HepG2 (cell line): ENCODE data around the gene TM7SF3. TPM values are rescaled to one million over a fixed set of nuclear protein-coding genes. Genes with fewer than 3 reads are reported as not detected.

Experiments used
- ATAC-seq: fragments of 200-7000 bp; cut with Tn5 transposase; 3 replicates; pipeline ENCODE4 v1.9.1; 2020; ENCODE audit warnings: mild to moderate bottlenecking, moderate library complexity
- BruUV-seq: library from RNA; stranded (reverse); fragments of 400-500 nt; replicated peaks from 2 replicates; lab custom pipeline; 2021; lab: Mats Ljungman, UMichigan
- CTCF ChIA-PET: fragments of 300-600 bp; formaldehyde crosslinking; extraction: SDS; loops from one replicate; lab custom pipeline; 2021; ENCODE audit warnings: low total read pairs, inconsistent platforms, low intra/inter-chr PET ratio; lab: Yijun Ruan, JAX
- POLR2A ChIA-PET: fragments of 350-600 bp; sonication (Branson Sonifier 250); formaldehyde crosslinking; loops from one replicate; lab custom pipeline; 2020; ENCODE audit warnings: antibody characterized with exemption, inconsistent platforms; lab: Yijun Ruan, JAX
- DNase-seq: peaks from one replicate; pipeline ENCODE4 v3.0.0-alpha.2; 2015; ENCODE audit warnings: low spot score
- FAIRE-seq: peaks from 3 replicates; lab custom pipeline; 2011; peaks lifted over from hg19 to GRCh38; lab: Jason Lieb, UNC
- H2AFZ ChIP-seq: one replicate; pipeline ENCODE4 v1.6.1; 2011; ENCODE audit warnings: low read length, inconsistent platforms
- H3K27ac ChIP-seq: fragments of 300-600 bp; 3 replicates; pipeline ENCODE4 v1.8.0; 2011; ENCODE audit warnings: mixed run types, mild to moderate bottlenecking, mixed read lengths, low read length, inconsistent platforms; ENCODE audit not compliant: insufficient read depth; ENCODE audit errors: extremely low read length
- H3K27me3 ChIP-seq, 2 experiments: fragments of 200-600 bp in 1 of 2; 2 replicates in 1 of 2; 3 replicates in 1 of 2; pipeline versions ENCODE4 v1.6.0 to v1.8.0; 2011; ENCODE audit warnings: low read length in 2 of 2, mild to moderate bottlenecking in 2 of 2, moderate library complexity in 2 of 2, inconsistent platforms in 1 of 2; ENCODE audit not compliant: insufficient read depth in 2 of 2, control insufficient read depth in 1 of 2
- H3K36me3 ChIP-seq, 2 experiments: fragments of 200-600 bp in 1 of 2; replicated peaks in 1 of 2; 2 replicates in 1 of 2; 3 replicates in 1 of 2; pipeline versions ENCODE4 v1.5.1 to v1.8.0; 2011; ENCODE audit warnings: low read length in 2 of 2, inconsistent platforms in 1 of 2; ENCODE audit not compliant: insufficient read depth in 2 of 2, control insufficient read depth in 1 of 2
- H3K4me1 ChIP-seq: 2 replicates; pipeline ENCODE4 v1.5.1; 2012; ENCODE audit warnings: low read length, inconsistent platforms; ENCODE audit not compliant: insufficient read depth
- H3K4me2 ChIP-seq: 2 replicates; pipeline ENCODE4 v1.6.0; 2011; ENCODE audit warnings: low read depth, low read length, inconsistent platforms
- H3K4me3 ChIP-seq, 3 experiments: fragments of 200-600 bp in 1 of 3; sonication (generic), shearing (Covaris generic) in 1 of 3; replicated peaks in 1 of 3; 2 replicates each; pipeline ENCODE4 v1.5.1; 2011 to 2016; ENCODE audit warnings: low read length in 3 of 3, inconsistent platforms in 2 of 3, low read depth in 2 of 3, mild to moderate bottlenecking in 2 of 3, control low read depth in 1 of 3, mixed read lengths in 1 of 3; ENCODE audit not compliant: insufficient read depth in 1 of 3
- H3K79me2 ChIP-seq: one replicate; pipeline ENCODE4 v1.6.1; 2011; ENCODE audit warnings: low read length, inconsistent platforms; ENCODE audit not compliant: insufficient read depth
- H3K9ac ChIP-seq: 2 replicates; pipeline ENCODE4 v1.6.0; 2011; ENCODE audit warnings: mild to moderate bottlenecking, low read depth, low read length, inconsistent platforms; ENCODE audit not compliant: insufficient read depth
- H3K9me3 ChIP-seq: 2 replicates; pipeline ENCODE4 v1.5.1; 2012; ENCODE audit warnings: mild to moderate bottlenecking, low read length
- H4K20me1 ChIP-seq: 2 replicates; pipeline ENCODE4 v1.6.0; 2011; ENCODE audit warnings: inconsistent platforms, mild to moderate bottlenecking, low read length, moderate library complexity; ENCODE audit not compliant: insufficient read depth
- WGBS: methylation state at CpG from one replicate; pipeline ENCODE4 v1.1.6; 2017; ENCODE audit warnings: low lambda C conversion rate; 5-methylcytosine and 5-hydroxymethylcytosine counted together
- in situ Hi-C: cut with HindIII; loops from 2 replicates; pipeline ENCODE4 v1.10.0; 2017; ENCODE audit warnings: low pct_unique_long_range_greater_than_20kb; ENCODE audit not compliant: extremely low pct_ligation_motif_present
- intact Hi-C: fragments of 100-400 bp; cut with micrococcal nuclease; formaldehyde crosslinking; loops from one replicate; pipeline ENCODE4 v1.10.0; 2022; ENCODE audit not compliant: unreplicated experiment
- polyA plus RNA-seq, 8 experiments: library from polyadenylated mRNA; depleted of rRNA in 3 of 8; stranded (reverse) in 7 of 8; unstranded in 1 of 8; fragments of >200 nt; fragmentation: Illumina TruSeq in 4 of 8; extraction: Trizol in 4 of 8; gene quantifications; 2 replicates each; pipeline versions ENCODE4 v1.2.1 to v1.2.3, GENCODE V29; 2011 to 2016; ENCODE audit warnings: low read depth in 4 of 8, missing spikeins in 1 of 8, mixed read lengths in 1 of 8; ENCODE audit not compliant: insufficient read depth in 1 of 8
- total RNA-seq, 5 experiments: library from RNA; depleted of rRNA; stranded (reverse); fragments of >200 nt; fragmentation: Illumina TruSeq; extraction: Trizol; gene quantifications; 2 replicates each; pipeline ENCODE4 v1.2.3, GENCODE V29; 2016; ENCODE audit warnings: low read depth in 1 of 5
- TF ChIP-seq, protein P1 (sequence below): sonication (generic); formaldehyde crosslinking; IDR thresholded peaks from 2 replicates; pipeline ENCODE4 v1.4.0; 2020; ENCODE audit warnings: mild to moderate bottlenecking, missing genetic modification reagents

TM7SF3 gene
- total and polyA plus RNA-seq, 2 of the 13 experiments (the other 11 are each of a cell fraction or from before 2014, with no cell fraction given): 116 to 142 TPM

DNA sequence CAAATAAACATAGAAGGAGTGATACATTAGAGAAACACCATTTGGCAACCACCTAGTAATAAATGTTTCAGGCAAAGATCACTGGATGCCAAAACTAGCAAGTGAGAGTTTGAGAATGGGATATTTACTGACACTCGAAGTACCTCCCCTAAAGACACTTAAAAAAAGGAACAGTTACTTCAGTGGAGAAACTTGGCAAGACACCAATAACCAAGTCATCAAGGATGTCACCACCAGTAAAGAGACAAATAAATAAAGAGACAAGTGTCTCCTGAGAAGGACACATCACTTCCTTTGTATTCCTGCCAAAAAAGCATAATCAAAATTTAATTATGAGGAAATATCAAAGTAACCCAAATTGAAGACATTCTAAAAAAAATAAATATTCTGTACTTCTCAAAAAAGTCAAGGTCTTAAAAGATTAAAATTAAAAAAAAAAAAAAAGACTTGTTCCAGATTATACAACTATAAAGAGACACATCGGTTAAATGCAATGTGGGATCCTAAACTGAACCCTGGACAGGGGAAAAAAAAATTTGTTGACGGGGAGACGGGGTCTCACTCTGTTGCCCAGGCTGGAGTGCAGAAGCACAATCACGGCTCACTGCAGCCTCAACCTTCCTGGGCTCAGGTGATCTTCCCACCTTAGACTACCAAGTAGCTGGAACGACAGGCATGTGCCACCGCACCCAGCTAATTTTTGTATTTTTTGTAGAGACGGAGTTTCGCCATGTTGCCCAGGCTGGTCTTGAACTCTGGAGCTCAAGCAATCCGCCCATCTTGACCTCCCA, 26.4 kb downstream of the TM7SF3 start:
- Histone ChIP-seq H3K36me3 (peaks cover 7 to 34% of the 10 kb centered on the region in 2 experiments; a peak in 4 of 5 replicates), H4K20me1 (no peaks in the 10 kb centered on the region), H3K27ac (no peak overlapping the region), H3K9me3 (no peaks in the 10 kb centered on the region), H3K4me3 (no peak overlapping the region), H3K4me1 (peaks cover 23% of the 10 kb centered on the region), H3K27me3 (no peaks in the 10 kb centered on the region), H3K4me2 (no peak overlapping the region), H3K9ac (no peak overlapping the region), H2AFZ (no peak overlapping the region), H3K79me2 (no peaks in the 10 kb centered on the region)
- FAIRE-seq: no peak
- WGBS: 96% methylated on average over 10 of the region's 10 CpGs
- in situ Hi-C loops: no loop called here
- POLR2A ChIA-PET: no interaction called here
- ATAC-seq: no peak
- CTCF ChIA-PET: no interaction called here
- intact Hi-C loops: no loop called here
- TF ChIP-seq, protein P1, sequence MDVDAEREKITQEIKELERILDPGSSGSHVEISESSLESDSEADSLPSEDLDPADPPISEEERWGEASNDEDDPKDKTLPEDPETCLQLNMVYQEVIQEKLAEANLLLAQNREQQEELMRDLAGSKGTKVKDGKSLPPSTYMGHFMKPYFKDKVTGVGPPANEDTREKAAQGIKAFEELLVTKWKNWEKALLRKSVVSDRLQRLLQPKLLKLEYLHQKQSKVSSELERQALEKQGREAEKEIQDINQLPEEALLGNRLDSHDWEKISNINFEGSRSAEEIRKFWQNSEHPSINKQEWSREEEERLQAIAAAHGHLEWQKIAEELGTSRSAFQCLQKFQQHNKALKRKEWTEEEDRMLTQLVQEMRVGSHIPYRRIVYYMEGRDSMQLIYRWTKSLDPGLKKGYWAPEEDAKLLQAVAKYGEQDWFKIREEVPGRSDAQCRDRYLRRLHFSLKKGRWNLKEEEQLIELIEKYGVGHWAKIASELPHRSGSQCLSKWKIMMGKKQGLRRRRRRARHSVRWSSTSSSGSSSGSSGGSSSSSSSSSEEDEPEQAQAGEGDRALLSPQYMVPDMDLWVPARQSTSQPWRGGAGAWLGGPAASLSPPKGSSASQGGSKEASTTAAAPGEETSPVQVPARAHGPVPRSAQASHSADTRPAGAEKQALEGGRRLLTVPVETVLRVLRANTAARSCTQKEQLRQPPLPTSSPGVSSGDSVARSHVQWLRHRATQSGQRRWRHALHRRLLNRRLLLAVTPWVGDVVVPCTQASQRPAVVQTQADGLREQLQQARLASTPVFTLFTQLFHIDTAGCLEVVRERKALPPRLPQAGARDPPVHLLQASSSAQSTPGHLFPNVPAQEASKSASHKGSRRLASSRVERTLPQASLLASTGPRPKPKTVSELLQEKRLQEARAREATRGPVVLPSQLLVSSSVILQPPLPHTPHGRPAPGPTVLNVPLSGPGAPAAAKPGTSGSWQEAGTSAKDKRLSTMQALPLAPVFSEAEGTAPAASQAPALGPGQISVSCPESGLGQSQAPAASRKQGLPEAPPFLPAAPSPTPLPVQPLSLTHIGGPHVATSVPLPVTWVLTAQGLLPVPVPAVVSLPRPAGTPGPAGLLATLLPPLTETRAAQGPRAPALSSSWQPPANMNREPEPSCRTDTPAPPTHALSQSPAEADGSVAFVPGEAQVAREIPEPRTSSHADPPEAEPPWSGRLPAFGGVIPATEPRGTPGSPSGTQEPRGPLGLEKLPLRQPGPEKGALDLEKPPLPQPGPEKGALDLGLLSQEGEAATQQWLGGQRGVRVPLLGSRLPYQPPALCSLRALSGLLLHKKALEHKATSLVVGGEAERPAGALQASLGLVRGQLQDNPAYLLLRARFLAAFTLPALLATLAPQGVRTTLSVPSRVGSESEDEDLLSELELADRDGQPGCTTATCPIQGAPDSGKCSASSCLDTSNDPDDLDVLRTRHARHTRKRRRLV (CRISPR knock-in tag): no peak
- BruUV-seq: no TSS peak
- DNase-seq: no peak
